ENCODE results near the gene AMHR2. TPM values are rescaled to one million over a fixed set of nuclear protein-coding genes. Genes with fewer than 3 reads are reported as not detected.
A peak's percentile ranks its signal among the peaks of the same experiment; 100 is the strongest.
"Not testable (repeated sequence)": the region's sequence is repeated elsewhere in the genome, so short reads cannot be mapped to it uniquely, and the experiment has no call there.

AMHR2 gene
- total RNA-seq, 3 donors from 2014 or later: 0.15 TPM; not detected in 2

DNA sequence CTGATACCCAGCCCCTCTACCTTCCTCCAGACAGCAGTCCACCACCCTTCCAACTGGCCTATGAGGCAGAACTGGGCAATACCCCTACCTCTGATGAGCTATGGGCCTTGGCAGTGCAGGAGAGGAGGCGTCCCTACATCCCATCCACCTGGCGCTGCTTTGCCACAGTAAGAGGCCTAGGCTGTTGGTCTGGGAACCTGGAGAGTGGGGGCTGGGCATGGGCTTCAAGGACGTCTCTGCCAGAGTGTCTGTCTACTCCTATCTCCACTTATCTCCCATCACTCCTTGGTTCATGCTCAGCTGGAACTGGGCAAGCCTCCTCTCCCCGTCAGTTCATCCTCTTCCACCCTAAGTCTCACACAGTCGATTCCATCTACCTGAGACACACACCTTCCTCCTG, 6.5 kb downstream of the AMHR2 start:
- Histone ChIP-seq H3K36me3 (no peaks in the 10 kb centered on the region), H3K4me3 (no peak overlapping the region), H3K4me1 (no peaks in the 10 kb centered on the region), H3K27ac (no peak overlapping the region), H3K27me3 (no peaks in the 10 kb centered on the region), H3K9me3 (no peaks in the 10 kb centered on the region)
- intact Hi-C loops (cut with DNase I; ENCODE audit: low total_unique reads): loop anchor here (5.0 kb wide), 1 partner anchor 883 kb away; no protein-coding TSS in a partner anchor
- no peak for DNase-seq (ENCODE audit: low spot score in 2 of 2)
- TF ChIP-seq POLR2AphosphoS5 (IDR thresholded peaks at IDR 0.05): no peak
- TF ChIP-seq, protein P1, sequence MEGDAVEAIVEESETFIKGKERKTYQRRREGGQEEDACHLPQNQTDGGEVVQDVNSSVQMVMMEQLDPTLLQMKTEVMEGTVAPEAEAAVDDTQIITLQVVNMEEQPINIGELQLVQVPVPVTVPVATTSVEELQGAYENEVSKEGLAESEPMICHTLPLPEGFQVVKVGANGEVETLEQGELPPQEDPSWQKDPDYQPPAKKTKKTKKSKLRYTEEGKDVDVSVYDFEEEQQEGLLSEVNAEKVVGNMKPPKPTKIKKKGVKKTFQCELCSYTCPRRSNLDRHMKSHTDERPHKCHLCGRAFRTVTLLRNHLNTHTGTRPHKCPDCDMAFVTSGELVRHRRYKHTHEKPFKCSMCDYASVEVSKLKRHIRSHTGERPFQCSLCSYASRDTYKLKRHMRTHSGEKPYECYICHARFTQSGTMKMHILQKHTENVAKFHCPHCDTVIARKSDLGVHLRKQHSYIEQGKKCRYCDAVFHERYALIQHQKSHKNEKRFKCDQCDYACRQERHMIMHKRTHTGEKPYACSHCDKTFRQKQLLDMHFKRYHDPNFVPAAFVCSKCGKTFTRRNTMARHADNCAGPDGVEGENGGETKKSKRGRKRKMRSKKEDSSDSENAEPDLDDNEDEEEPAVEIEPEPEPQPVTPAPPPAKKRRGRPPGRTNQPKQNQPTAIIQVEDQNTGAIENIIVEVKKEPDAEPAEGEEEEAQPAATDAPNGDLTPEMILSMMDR (IDR thresholded peaks at IDR 0.05): no peak
- TF ChIP-seq POLR2A (IDR thresholded peaks at IDR 0.05): no peak

DNA sequence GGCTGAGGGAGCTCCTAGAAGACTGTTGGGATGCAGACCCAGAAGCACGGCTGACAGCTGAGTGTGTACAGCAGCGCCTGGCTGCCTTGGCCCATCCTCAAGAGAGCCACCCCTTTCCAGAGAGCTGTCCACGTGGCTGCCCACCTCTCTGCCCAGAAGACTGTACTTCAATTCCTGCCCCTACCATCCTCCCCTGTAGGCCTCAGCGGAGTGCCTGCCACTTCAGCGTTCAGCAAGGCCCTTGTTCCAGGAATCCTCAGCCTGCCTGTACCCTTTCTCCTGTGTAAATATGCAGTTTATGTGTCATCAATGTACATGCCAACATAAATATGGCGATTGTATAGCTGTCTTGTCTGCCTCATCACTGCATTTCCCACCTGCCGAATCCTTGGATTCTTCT, 7.5 kb downstream of the AMHR2 start:
- TF ChIP-seq POLR2A (IDR thresholded peaks at IDR 0.05) (no peak), POLR2AphosphoS5 (IDR thresholded peaks at IDR 0.05) (no peak)
- TF ChIP-seq, protein P1 (IDR thresholded peaks at IDR 0.05): no peak
- Histone ChIP-seq H3K4me3 (no peak overlapping the region), H3K4me1 (no peaks in the 10 kb centered on the region), H3K9me3 (no peaks in the 10 kb centered on the region), H3K27ac (no peak overlapping the region), H3K36me3 (no peaks in the 10 kb centered on the region), H3K27me3 (no peaks in the 10 kb centered on the region)
- intact Hi-C loops (cut with DNase I; ENCODE audit: low total_unique reads): loop anchor here (5.0 kb wide), 1 partner anchor 884 kb away; no protein-coding TSS in a partner anchor
- no peak for DNase-seq (ENCODE audit: low spot score in 2 of 2)

DNA sequence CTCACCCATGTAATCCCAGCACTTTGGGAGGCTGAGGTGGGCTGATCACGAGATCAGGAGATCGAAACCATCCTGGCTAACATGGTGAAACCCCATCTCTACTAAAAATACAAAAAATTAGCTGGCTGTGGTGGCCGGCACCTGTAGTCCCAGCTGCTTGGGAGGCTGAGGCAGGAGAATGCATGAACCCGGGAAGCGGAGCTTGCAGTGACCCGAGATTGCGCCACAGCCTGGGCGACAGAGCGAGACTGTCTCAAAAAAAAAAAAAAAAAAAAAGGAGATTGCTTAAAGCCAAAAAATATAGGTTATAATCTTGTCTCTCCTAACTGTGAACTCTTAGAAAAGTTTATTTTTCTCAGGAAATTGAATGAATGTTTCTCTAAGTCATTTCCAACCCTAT, 11.7 kb downstream of the AMHR2 start:
- DNase-seq (ENCODE audit: low spot score in 2 of 2); H3K4me1 ChIP-seq; H3K4me3 ChIP-seq; H3K27me3 ChIP-seq; H3K9me3 ChIP-seq; H3K36me3 ChIP-seq; intact Hi-C loops (cut with DNase I; ENCODE audit: low total_unique reads); H3K27ac ChIP-seq: not testable (repeated sequence)

DNA sequence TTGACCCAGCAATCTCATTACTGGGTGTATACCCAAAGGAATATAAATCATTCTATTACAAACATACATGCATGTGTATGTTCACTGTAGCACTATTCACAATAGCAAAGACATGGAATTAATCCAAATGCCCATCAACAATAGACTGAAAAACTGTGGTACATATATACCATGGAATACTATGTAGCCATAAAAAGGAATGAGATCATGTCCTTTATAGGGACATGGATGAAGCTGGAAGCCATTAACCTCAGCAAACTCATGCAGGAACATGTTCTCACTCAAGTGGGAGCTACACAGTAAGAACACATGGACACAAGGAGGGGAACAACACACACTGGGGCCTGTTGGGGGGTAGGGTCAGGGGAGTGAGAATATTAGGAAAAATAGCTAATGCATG, 15.9 kb downstream of the AMHR2 start:
- H3K27ac ChIP-seq; DNase-seq (ENCODE audit: low spot score in 2 of 2); intact Hi-C loops (cut with DNase I; ENCODE audit: low total_unique reads); H3K36me3 ChIP-seq; H3K4me3 ChIP-seq; H3K27me3 ChIP-seq; H3K9me3 ChIP-seq; H3K4me1 ChIP-seq: not testable (repeated sequence)

DNA sequence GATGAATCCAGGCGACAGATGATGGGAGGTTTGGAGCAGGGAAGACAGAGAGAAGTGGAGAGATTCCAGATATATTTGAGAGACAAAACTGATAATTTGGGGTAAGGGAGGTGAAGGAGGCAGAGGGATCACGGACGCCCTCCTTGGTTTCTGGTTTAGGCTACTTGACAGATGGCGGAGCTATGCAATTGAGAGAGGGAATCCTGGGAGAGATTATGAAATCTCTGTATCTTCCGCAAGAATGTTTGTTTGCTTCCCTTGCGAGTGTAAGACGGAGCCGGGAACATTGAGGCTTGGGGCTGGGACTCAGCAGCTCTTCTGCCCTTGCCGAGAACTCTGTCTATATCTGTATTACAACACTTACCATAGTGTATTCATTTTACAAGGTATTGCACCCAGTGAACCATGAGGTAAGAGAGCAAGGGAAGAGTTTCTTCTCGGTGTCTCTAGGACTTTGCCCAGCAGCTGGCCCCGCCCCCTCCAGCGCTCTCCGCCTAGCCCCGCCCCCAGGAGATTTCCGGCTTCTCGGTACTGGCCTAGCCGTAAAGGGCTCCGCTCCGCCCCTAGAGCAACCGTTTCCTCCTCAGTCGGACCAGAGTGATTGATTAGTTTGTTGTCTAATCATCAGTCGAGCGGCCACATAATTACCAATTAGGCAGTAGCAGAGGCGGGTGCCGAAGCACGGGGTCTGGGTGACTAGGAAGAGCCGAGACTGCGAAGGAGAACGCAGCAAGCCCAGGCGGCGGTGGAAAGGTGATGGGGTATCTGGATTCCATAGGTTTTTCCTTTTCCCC, 17.6 kb downstream of the AMHR2 start, which contains the start of gene PRR13:
PRR13 (plus strand) TSS at position 695 of the 794 bp plus-strand sequence. CDS start 981 bp downstream, outside the sequence.
- H3K27ac ChIP-seq: peak within 1 kb of the TSS; percentile 88 to 94
- H3K27me3 ChIP-seq: no peaks in the 10 kb centered on the region
- peak within 1 kb of the TSS; percentile 68 to 80 (median 73) for H3K4me3 ChIP-seq
- intact Hi-C loops (cut with DNase I; ENCODE audit: low total_unique reads): no loop called here
- peak; percentile 94 to 99 (median 96) for TF ChIP-seq POLR2AphosphoS5 (IDR thresholded peaks at IDR 0.05)
- TF ChIP-seq, protein P1 (IDR thresholded peaks at IDR 0.05): no peak
- peak; percentile 94 for TF ChIP-seq POLR2A (IDR thresholded peaks at IDR 0.05)
- H3K4me1 ChIP-seq: peaks cover 0 to 14% of the 10 kb centered on the region in 2 donors
- peak; percentile 98 to 99 for DNase-seq (ENCODE audit: low spot score in 2 of 2)
- no peaks in the 10 kb centered on the region for H3K9me3 ChIP-seq
- peaks cover 6% of the 10 kb centered on the region for H3K36me3 ChIP-seq

DNA sequence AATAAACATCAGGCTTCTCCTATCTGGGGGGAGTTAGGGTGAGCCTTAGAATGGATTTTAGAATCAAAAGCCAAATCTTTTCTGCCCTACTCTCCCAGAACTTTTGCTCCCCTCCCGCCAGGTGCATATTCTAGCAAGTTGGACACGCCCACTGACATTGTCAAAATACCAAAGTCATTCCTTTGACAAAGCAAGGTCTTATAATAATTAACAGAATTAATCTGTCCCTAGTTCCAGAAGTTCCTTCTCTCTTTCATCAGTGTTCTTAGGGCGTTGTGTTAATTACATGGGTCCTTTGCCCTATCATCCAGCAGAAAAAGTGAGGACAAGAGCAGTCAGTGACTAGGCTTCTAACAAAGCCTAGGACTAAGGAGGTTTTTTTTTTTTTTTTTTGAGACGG, 20.3 kb downstream of the AMHR2 start:
- intact Hi-C loops (cut with DNase I; ENCODE audit: low total_unique reads): no loop called here
- Histone ChIP-seq H3K27ac (no peak overlapping the region), H3K4me3 (no peak overlapping the region), H3K9me3 (no peaks in the 10 kb centered on the region), H3K36me3 (peaks cover 6% of the 10 kb centered on the region), H3K4me1 (peaks cover 0 to 14% of the 10 kb centered on the region in 2 donors), H3K27me3 (no peaks in the 10 kb centered on the region)
- no peak for DNase-seq (ENCODE audit: low spot score in 2 of 2)
- TF ChIP-seq POLR2AphosphoS5 (IDR thresholded peaks at IDR 0.05): no peak
- TF ChIP-seq, protein P1 (IDR thresholded peaks at IDR 0.05): no peak
- no peak for TF ChIP-seq POLR2A (IDR thresholded peaks at IDR 0.05)

DNA sequence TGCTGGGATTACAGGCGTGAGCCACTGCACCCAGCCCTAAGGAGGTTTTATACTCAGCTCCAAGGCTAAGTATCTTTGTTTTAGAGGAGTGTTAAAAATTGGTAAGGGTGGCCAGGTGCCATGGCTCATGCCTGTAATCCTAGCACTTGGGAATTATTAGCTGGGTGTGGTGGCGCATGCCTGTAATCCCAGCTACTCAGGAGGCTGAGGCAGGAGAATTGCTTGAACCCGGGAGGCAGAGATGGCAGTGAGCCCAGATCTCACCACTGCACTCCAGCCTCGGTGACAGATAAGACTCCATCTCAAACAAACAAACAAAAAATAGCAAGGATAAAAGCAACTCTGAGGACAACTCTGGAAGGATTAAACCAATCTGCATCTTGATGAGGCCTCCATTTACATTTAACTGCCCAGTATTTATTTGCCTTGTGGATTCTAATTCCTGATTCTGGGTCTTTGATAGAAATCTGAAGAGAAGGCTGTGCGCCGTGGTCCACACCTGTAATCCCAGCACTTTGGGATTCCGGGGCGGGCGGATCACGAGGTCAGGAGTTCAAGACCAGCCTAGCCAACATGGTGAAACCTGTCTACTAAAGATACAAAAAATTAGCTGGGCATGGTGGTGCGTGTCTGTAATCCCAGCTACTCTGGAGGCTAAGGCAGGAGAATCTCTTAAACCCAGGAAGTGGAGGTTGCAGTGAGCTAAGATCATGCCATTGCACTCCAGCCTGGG, 21.1 kb downstream of the AMHR2 start:
- DNase-seq (ENCODE audit: low spot score in 2 of 2); H3K27me3 ChIP-seq; H3K27ac ChIP-seq; H3K36me3 ChIP-seq; H3K9me3 ChIP-seq; intact Hi-C loops (cut with DNase I; ENCODE audit: low total_unique reads); H3K4me3 ChIP-seq: not testable (repeated sequence)
- H3K4me1 ChIP-seq: peaks cover 0 to 14% of the 10 kb centered on the region in 2 donors
